HuH-7.5 (cell line): ENCODE measurements around the gene PSIP1.
"Not testable (repeated sequence)": the region's sequence is repeated elsewhere in the genome, so short reads cannot be mapped to it uniquely, and the experiment has no call there.

ENCODE experiments used
- DNase-seq: peaks from one replicate; pipeline ENCODE4 v3.0.0; 2011; ENCODE audit warnings: low spot score

PSIP1 gene

GRCh38 chr9:15501803-15502202, 9.0 kb downstream of the PSIP1 start:
- no peak for DNase-seq

GRCh38 chr9:15501179-15501578, 9.6 kb downstream of the PSIP1 start:
- DNase-seq = no peak

- DNase-seq = no peak
These were observed 11.6 kb downstream of the PSIP1 start for GRCh38 chr9:15499139-15499538.

GRCh38 chr9:15498246-15498995, 12.3 kb downstream of the PSIP1 start:
- no peak for DNase-seq

GRCh38 chr9:15492485-15493150, 18.2 kb downstream of the PSIP1 start:
- DNase-seq = no peak

GRCh38 chr9:15491950-15492349, 18.8 kb downstream of the PSIP1 start:
- no peak for DNase-seq

GRCh38 chr9:15485836-15486666, 24.7 kb downstream of the PSIP1 start:
- no peak for DNase-seq

GRCh38 chr9:15484802-15485201, 26.0 kb downstream of the PSIP1 start:
- no peak for DNase-seq

- DNase-seq = no peak
These were observed 28.6 kb downstream of the PSIP1 start for GRCh38 chr9:15482146-15482545.

GRCh38 chr9:15480028-15480427, 30.7 kb downstream of the PSIP1 start:
- DNase-seq = no peak

- DNase-seq = no peak
These were observed 34.7 kb downstream of the PSIP1 start for GRCh38 chr9:15475923-15476536.

GRCh38 chr9:15469862-15470261, 40.9 kb downstream of the PSIP1 start:
- no peak for DNase-seq

- DNase-seq = no peak
These were observed 41.4 kb downstream of the PSIP1 start for GRCh38 chr9:15469406-15469805.

GRCh38 chr9:15468145-15468544, 42.6 kb downstream of the PSIP1 start:
- no peak for DNase-seq

GRCh38 chr9:15461601-15462000, 49.2 kb downstream of the PSIP1 start:
- DNase-seq = no peak

GRCh38 chr9:15461056-15461455, 49.7 kb downstream of the PSIP1 start:
- DNase-seq = no peak

GRCh38 chr9:15453956-15454355, 56.8 kb downstream of the PSIP1 start:
- no peak for DNase-seq

GRCh38 chr9:15444141-15444540, 66.6 kb downstream of the PSIP1 start:
- no peak for DNase-seq

- not testable (repeated sequence) for DNase-seq
These were observed 68.5 kb downstream of the PSIP1 start for GRCh38 chr9:15442264-15442663.

GRCh38 chr9:15441841-15442240, 68.9 kb downstream of the PSIP1 start:
- DNase-seq = not testable (repeated sequence)

- DNase-seq = no peak
These were observed 71.9 kb downstream of the PSIP1 start for GRCh38 chr9:15438891-15439290.

GRCh38 chr9:15433661-15434060, 77.1 kb downstream of the PSIP1 start:
- no peak for DNase-seq
